H54 (cell line): Measurements from ENCODE around the gene MUC5B.
"Not testable (repeated sequence)": the region's sequence is repeated elsewhere in the genome, so short reads cannot be mapped to it uniquely, and the experiment has no call there.

Source experiments
- DNase-seq: peaks from one replicate; pipeline ENCODE4 v3.0.0; 2011; ENCODE audit warnings: low spot score, mixed read lengths; ENCODE audit not compliant: insufficient read length
- FAIRE-seq: peaks from 3 replicates; lab custom pipeline; 2011; peaks lifted over from hg19 to GRCh38; lab: Jason Lieb, UNC
- POLR2A ChIP-seq: IDR thresholded peaks from 2 replicates; pipeline ENCODE4 v1.6.1; 2011; ENCODE audit warnings: low read depth, mild to moderate bottlenecking, low read length

MUC5B gene

DNA sequence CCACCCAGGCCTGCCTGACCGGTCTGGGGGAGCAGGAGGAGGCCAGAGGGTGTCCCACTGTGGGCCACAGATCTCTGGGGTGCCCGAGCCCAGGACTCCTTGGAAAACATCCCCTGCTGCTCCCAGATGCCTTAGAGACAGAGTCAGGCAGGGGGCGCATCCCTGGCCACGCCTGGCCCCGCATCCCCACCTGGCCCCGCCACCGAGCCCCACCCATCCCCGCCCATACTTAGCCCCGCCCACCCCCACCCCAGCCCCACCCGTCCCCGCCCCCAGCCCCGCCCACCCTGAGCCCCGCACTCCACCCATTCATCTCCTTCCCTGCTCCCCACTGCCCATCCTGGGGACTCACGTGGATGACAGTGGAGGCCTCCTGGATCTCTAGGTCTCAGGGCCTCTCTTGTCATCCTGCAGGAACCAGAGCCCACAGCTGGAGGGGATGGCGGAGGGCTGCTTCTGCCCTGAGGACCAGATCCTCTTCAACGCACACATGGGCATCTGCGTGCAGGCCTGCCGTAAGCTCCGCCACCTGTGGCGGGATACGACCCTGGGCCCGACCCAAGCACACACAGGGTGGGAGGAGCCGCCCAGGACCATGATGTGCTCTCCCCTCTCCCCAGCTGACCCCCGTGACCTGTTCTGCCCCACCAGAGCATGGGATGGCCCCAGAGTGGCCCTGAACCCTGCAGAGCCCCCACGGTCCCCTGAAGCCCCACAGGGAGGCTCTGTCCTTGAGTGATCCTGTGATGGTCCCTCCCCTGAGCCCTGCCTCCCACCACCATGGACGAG, 33.6 kb downstream of the MUC5B start:
- no peak for TF ChIP-seq POLR2A
- no peak for DNase-seq
- no peak for FAIRE-seq

DNA sequence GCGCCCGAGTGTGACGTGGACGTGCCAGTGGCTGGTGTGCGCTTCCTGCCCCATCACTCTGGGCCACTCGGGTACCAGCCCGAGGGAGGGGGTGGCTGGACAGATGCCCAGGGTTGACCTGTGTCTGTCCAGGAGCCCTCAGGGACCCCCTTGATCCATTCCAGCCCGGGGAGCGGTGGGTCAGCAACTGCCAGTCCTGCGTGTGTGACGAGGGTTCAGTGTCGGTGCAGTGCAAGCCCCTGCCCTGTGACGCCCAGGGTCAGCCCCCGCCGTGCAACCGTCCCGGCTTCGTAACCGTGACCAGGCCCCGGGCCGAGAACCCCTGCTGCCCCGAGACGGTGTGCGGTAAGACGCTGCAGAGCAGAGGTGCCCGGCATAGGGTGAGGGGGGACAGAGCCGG, 34.5 kb downstream of the MUC5B start:
- no peak for DNase-seq
- no peak for TF ChIP-seq POLR2A
- no peak for FAIRE-seq

DNA sequence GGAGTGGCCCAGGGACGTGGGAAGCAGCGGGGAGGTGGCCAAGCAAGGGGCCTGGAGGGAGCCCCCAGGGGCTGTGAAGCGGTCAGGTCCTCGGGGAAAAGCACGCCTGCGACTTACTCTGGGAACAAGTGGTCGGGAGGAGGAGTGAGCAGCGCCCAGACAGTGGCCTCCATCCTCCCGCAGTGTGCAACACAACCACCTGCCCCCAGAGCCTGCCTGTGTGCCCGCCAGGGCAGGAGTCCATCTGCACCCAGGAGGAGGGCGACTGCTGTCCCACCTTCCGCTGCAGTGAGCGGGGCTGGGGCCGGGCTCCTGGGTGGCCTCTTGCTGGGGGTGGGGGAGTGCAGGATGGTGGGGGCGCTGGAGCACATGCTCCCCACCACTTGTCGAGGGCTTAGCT, 35.0 kb downstream of the MUC5B start:
- no peak for TF ChIP-seq POLR2A
- FAIRE-seq (no peak), DNase-seq (no peak)

DNA sequence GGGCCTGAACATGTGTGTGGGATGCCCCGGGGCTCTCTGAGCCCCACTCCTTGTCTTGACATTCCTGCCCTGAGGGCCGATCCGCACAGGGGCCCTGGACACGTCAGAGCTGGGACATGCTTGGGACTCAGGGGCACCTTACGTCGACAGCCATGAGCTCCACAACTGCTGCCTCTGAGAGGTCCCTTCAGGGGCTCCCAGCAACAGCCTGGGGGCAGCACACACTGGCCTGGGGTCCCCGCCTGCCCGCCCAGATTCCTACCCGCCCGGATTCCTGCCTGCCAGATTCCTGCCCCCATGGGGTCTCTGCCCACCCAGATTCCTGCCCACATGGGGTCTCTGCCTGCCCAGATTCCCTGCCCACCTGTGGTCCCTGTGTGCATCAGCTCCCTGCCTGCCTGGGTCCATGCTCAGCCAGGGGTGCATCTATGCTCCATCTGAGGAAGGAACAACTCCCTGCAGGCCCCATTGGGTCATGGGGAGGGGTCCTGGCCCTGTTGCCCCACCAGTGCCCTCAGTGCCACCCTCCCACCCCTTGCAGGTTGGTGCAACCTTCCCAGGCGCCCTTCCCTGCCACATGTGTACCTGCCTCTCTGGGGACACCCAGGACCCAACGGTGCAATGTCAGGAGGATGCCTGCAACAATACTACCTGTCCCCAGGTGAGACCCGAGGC, 35.7 kb downstream of the MUC5B start:
- DNase-seq (no peak), FAIRE-seq (no peak)
- no peak for TF ChIP-seq POLR2A

DNA sequence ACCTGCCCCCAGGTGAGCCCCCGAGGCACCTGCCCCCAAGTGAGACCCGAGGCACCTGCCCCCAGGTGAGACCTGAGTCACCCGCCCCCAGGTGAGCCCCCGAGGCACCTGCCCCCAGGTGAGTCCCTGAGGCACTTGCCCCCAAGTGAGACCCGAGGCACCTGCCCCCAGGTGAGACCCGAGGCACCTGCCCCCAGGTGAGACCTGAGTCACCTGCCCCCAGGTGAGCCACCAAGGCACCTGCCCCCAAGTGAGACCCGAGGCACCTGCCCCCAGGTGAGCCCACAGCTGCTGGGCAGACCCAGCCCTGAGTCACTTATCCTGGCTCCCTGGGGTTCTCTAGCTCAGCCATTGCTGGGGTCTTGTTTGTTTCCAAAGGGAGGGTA, 36.2 kb downstream of the MUC5B start:
- DNase-seq (no peak), FAIRE-seq (no peak)
- TF ChIP-seq POLR2A = no peak

DNA sequence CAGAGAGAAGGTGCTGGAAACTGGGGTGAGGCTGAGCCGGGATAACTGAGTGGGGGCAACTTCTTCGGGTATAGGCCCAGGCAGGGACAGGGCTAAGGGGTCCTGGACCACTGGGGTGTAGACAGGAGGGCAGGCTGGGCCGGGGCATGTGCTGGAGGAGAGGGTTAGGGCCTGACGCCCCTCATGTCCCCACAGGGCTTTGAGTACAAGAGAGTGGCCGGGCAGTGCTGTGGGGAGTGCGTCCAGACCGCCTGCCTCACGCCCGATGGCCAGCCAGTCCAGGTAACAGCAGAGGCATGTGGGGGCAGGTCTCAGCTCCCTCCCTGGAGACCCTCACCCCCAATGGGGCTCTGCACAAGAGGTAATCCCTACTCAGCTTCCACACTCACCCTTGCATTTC, 36.7 kb downstream of the MUC5B start:
- no peak for FAIRE-seq
- no peak for TF ChIP-seq POLR2A
- no peak for DNase-seq

DNA sequence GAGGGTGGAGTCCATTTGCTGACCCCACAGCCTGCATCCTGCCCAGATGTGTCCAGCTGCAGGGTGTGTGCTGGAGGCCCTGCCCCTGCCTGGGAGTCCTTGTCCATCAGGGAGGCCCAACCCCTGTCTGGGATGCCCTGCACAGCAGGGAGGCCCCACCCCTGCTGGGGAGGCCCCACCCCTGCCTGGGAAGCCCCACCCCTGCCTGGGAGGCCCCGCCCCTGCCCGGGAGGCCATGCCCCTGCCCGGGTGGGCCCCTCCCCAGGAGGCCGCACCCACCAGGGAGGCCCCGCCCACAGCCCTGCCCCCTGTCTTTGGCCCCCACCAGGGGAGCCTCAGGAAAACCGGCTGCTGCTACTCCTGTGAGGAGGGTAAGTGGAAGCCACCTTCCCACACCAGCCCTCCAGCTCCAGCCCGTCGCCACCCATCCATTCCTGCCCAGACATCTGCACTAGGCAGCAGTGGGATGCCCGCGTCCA, 37.2 kb downstream of the MUC5B start:
- peak; percentile 67 for DNase-seq
- TF ChIP-seq POLR2A = no peak
- FAIRE-seq = no peak

DNA sequence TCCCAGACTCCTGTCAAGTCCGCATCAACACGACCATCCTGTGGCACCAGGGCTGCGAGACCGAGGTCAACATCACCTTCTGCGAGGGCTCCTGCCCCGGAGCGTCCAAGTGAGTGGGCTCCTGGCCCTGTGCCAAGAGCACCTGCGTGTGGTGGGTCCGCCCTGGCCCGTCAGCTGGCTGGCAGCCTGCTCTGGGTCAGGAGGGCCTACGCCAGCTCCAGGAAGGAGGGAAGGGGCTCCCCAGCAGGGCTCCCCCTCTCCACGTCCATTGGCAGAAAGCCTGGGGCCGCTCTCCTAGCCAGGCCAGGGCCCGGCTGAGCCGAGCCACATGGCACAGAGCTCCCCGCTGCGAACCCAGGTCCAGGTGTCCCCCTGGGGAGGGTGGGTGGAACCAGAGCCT, 37.8 kb downstream of the MUC5B start:
- DNase-seq (no peak), FAIRE-seq (no peak)
- TF ChIP-seq POLR2A = no peak

DNA sequence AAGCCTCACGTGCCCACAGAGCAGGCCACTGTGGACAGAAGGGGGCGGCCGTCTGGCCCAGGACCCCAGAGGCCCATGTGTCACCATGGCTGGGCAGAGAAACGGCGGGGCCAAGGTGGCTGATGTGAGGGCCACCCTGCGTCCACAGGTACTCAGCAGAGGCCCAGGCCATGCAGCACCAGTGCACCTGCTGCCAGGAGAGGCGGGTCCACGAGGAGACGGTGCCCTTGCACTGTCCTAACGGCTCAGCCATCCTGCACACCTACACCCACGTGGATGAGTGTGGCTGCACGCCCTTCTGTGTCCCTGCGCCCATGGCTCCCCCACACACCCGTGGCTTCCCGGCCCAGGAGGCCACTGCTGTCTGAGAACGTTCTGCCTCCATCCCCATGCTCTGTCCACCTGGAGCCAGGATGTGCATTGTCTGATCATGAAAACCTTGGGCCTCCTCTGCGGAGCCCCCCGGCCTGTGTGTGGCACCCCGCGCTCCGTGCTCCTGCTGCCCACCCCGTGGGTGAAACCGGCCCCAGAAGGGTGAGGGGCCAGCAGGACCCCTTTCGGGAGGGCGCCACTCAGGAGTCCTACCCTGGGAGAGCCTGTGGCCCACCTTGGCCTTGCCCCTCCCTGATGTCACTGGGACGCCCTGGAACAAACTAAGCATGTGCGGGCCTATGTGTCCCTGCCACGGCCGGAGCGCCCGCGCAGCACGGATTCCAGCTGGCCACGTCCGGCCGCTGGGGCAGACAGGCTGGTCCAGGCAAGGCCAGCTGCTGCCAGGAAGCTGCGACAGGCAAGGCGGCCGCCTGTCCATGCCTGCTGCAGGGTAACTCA, 38.6 kb downstream of the MUC5B start:
- DNase-seq (no peak), FAIRE-seq (no peak)
- TF ChIP-seq POLR2A = no peak

DNA sequence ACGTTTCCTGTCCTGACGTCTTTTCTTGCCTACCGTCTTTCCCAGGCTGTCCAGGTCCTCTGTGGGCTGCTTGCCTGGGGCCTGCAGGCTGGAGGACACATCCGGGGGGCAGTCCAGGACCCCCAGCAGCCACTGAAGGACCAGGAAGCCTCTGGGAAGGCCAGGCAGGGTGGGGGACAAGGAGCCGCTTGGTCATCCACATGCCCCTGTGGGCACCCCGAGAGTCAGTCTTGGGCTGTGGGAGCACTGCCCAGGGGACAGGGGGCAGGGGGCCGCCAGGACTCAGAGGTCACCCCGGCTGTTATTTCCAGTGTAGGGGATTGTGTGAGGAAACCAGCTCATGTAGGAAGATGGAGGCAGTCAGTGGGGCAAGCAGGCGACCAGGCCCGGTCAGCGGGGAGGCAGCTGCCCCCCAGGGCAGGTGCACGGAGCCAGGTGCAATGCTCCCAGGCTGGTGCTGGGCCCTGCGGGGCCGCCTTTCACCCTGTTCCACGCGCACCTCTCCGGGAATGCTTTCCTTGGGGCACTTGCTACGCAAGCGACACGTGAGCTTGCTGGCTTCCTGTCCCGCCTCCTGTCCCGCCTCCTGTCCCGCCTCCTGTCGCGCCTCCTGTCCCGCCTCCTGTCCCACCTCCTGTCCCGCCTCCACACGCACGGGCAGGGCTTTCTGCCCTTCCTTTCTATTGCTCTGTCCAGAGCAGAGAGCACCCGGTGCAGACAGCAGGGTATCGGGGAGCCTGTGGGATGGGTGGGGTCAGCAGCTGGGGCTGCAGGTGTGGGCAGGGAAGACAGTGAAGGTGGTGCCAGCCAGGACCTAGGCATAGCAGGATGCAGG, 39.5 kb downstream of the MUC5B start:
- no peak for FAIRE-seq
- peak; percentile 58 for TF ChIP-seq POLR2A
- peak; percentile 72 for DNase-seq

DNA sequence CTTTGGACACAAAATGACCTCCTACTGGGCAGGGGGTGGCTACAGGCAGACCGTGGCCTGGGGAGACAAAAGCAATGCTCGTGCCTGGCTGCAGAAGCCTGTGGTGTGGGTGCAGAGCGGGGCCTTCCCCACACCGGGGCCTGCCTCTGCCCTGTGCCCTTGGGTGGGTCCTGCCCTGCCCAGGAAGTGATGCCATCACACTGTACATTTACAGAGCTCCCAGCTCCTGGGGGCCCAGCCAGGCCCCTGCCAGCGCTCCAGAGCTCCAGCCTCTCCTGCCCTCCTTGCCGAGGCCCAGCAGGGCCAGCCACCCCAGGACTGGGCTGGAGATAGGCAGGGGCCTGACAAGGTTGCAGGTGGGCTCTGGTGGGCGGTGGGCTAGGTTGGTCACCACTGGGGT, 40.1 kb downstream of the MUC5B start:
- DNase-seq (no peak), FAIRE-seq (no peak)

DNA sequence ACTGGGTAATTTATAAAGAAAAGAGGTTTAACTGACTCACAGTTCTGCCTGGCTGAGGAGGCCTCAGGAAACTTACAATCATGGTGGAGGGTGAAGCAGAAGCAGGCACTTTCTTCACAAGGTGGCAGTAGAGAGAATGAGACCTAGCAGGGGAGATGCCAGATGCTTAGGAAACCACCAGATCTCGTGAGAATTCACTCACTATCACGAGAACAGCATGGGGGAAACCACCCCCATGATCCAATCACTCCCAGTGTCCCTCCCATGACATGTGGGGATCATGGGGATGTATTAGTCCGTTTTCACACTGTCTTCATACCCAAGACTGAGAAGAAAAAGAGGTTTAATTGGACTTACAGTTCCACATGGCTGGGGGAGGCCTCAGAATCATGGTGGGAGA, 41.6 kb downstream of the MUC5B start:
- peak; percentile 51 for DNase-seq
- FAIRE-seq = not testable (repeated sequence)

More for the DNA sequence above, 40.1 kb downstream of the MUC5B start:
- no peak for TF ChIP-seq POLR2A

DNA sequence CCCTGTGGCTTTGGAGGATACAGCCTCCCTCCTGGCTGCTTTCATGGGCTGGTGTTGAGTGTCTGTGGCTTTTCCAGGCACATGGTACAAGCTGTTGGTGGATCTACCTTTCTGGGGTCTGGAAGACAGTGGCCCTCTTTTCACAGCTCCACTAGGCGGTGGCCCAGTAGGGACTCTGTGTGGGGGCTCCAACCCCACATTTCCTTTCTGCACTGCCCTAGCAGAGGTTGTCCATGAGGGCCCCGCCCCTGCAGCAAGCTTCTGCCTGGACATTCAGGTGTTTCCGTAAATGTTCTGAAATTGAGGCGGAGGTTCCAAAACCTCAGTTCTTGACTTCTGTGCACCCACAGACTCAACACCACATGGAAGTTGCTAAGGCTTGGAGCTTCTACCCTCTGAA, 42.6 kb downstream of the MUC5B start:
- not testable (repeated sequence) for FAIRE-seq, DNase-seq

DNA sequence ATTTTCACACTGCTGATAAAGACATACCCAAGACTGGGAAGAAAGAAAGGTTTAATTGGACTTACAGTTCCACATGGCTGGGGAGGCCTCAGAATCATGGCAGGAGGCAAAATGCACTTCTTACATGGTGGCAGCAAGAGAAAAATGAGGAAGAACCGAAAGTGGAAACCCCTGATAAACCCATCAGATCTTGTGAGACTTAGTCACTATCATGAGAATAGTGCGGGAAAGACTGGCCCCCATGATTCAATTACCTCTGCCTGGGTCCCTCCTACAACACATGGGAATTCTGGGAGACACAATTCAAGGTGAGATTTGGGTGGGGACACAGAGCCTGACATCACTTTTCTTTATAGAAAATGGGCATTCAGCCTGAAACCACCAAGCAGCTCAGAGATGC, 44.1 kb downstream of the MUC5B start:
- DNase-seq, FAIRE-seq: not testable (repeated sequence)
